ENCODE measurements around the gene POLR3C.

- TF ChIP-seq CTCF (IDR thresholded peaks at IDR 0.05) (no peak), ZFX (IDR thresholded peaks at IDR 0.05; ENCODE audit: borderline replicate concordance) (no peak)
These were observed 27.2 kb upstream of the POLR3C start for GRCh38 chr1:145796753-145797152.
